Right lung (tissue), 5 donors: ENCODE results near the gene CUL4A. TPM values are rescaled to one million over a fixed set of nuclear protein-coding genes. Genes with fewer than 3 reads are reported as not detected.
A peak's percentile ranks its signal among the peaks of the same experiment; 100 is the strongest.
"Not testable (repeated sequence)": the region's sequence is repeated elsewhere in the genome, so short reads cannot be mapped to it uniquely, and the experiment has no call there.

Source experiments
- DNase-seq, 2 donors: peaks; one replicate each; pipeline ENCODE4 v3.0.0-alpha.2; 2013
- polyA plus RNA-seq, 5 donors: library from polyadenylated mRNA; unstranded; fragments of 120-200 nt; gene quantifications; one replicate each; pipeline versions ENCODE4 v1.2.1 to v1.2.3, GENCODE V29; 2013; ENCODE audit warnings: inconsistent platforms in 1 of 5, low replicate concordance in 1 of 5; ENCODE audit not compliant: insufficient read length in 5 of 5, insufficient read depth in 1 of 5

The CUL4A gene
- polyA plus RNA-seq, 5 donors = 72.9 to 92.7 (median 85.5) TPM

DNA sequence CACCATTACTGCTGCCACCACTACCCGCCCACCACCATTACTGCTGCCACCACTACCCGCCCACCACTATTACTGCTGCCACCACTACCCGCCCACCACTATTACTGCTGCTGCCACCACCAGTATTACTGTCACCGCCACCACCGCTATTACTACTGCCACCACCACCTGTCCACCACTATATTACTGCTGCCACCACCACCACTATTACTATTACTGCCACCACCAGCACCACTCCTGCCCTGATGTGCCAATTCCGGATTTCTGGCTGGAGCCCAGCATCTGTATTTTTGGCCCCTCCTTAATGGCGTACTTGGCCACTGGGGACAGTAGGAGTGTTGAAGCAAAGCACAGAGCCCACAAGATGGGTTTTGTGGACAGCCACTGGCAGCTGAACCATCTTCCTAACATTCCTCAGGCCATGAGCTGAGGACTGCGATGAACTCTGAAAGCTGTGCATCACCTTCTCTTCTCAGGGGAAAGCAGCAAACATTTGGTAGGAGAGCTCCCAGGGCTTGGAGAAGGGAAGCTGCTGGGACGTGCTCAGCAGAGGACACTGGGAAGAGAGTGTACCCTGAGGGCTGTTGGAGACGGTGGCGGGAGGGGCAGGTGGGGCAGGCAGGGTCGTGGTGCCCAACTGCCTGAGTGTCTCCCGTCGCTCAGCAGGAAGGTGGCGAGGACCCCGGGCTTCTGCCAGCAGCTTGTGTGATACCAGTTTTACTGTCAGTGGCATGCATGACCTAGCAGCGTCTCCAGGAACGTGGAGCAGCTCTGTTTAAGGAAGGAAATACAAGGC is 23.0 kb downstream of the CUL4A start:
- no peak for DNase-seq

DNA sequence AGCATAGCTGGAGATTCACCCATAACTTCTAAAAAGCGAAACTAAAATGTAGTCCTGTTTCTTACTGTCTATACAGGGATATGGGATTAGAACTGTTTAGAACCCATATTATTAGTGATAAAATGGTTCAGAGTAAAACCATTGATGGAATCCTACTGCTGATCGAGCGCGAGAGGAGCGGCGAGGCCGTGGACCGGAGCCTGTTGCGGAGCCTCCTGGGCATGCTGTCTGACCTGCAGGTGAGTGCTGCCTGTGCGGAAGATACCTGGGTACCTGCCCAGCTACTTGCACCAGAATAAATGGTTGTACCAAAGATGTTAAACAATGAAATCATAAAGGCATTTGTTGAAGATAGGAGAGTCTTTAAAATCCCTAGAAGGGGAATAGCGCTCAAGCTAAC is 23.7 kb downstream of the CUL4A start:
- no peak for DNase-seq

GRCh38 chr13:113238536-113238935 is 29.1 kb downstream of the CUL4A start:
- no peak for DNase-seq

GRCh38 chr13:113239357-113239756 is 29.9 kb downstream of the CUL4A start:
- DNase-seq = no peak

DNA sequence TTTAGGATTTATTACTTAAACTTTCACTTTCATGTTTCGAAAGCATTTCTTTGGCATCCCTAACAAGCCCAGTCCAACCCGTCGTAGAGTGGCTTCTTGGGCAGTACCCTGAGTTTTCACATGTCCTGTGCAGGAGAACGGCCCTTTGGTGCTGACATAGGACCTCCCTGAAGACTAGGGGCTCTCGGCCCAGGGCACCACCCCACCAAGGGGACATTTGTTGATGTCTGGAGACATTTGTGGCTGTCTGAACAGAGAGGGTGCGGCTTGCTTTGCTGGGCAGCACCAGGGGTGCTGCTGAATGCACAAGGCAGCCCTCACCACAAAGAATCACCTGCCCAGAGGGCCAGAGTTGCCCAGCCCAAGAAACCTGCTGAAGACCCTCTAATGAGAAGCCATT is 30.6 kb downstream of the CUL4A start:
- DNase-seq = no peak

- DNase-seq = not testable (repeated sequence)
Measured at GRCh38 chr13:113241623-113242022, 32.2 kb downstream of the CUL4A start.

- no peak for DNase-seq
Measured at GRCh38 chr13:113243847-113244246, 34.4 kb downstream of the CUL4A start.

DNA sequence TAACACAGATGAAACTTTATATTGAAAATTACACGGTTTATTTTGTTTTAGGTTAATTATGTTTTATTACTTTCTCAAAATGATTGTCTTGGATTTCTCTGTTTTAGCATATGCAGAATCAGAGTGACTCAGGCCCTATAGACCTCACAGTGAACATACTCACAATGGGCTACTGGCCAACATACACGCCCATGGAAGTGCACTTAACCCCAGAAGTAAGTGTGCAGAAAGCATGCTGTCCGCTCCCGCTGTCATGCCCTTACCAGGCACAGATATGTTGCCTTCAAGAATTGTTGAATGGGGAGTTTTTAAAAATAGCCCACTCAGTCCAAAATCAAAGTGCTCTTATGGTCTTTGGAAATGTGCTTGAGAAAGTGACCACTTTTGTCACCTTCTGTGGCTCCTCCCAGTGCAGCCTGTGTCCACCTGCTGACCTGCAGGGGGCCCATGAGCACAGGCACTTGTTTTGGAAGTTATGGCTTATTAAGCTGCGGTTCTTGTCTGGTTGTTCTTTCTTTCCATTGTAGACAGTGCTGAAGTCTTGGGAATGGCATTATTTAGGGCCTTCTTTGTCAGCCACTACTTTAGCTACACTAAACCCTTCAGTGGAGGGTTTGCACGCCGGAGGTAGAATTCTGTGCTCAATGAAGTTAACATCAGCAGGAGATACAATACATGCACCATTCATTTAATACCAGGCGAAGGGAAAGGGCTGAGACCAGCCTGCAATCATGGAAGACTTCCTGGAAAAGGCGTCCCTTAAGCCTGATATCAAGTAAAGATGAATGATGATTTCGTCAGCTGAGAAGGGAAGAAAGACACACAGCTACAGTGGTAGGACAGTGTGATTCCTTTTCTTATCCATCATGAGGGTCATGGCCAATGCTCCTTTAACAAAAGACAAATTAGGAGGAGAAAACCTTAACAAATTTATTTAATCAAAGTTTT is 36.7 kb downstream of the CUL4A start:
- DNase-seq = no peak

GRCh38 chr13:113252516-113253095 is 43.2 kb downstream of the CUL4A start:
- no peak for DNase-seq

DNA sequence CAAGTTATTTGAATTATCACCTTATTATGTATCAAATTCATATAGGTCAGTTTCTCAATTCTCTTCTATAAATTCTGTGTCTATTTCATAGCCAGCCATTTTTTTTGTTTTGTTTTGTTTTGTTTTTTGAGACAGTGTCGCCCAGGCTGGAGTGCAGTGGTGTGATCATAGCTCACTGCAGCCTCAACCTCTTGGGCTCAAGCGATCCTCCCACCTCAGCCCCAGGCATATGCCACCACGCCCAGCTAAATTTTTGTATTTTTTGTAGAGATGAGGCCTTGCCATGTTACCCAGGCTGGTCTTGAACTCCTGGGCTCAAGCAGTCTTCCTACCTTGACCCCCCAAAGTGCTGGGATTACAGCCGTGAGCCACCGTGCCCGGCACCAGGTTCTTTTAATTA is 48.5 kb downstream of the CUL4A start:
- not testable (repeated sequence) for DNase-seq

DNA sequence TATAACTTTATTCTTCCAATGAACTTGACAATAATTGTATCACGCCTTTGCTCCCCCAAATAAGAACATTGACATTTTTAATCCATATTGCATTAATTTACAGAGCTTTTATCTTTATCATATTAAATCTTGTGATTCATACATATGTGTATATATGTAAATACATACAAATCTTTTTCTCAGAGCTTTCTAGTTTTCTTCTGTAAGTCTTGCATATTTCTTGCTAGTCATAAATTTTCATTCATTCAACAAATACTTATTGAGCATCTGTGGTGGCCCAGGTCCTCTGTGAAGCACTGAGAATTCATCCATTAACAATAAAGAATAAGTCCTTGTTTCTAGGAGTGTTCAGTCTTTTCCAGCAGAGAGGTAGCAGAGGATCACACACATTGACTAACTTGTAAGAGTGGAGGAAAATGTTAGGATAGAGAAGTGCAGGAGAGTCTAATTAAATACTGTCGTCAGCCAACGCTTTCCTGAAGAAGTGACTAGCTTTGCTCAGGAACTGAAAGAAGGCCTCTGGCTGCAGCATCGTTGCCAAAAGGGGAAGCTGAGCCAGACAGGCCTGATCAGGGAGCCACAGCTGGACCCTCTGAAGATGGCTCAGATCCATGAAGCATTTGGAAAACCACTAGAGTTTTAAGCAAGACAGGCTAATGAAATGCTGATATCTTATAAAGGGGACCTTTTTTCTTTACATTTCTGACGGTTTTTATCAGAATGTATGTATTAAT is 49.1 kb downstream of the CUL4A start:
- no peak for DNase-seq

GRCh38 chr13:113260996-113261395 is 51.6 kb downstream of the CUL4A start:
- no peak for DNase-seq

- not testable (repeated sequence) for DNase-seq
Measured at GRCh38 chr13:113263016-113263415, 53.6 kb downstream of the CUL4A start.

DNA sequence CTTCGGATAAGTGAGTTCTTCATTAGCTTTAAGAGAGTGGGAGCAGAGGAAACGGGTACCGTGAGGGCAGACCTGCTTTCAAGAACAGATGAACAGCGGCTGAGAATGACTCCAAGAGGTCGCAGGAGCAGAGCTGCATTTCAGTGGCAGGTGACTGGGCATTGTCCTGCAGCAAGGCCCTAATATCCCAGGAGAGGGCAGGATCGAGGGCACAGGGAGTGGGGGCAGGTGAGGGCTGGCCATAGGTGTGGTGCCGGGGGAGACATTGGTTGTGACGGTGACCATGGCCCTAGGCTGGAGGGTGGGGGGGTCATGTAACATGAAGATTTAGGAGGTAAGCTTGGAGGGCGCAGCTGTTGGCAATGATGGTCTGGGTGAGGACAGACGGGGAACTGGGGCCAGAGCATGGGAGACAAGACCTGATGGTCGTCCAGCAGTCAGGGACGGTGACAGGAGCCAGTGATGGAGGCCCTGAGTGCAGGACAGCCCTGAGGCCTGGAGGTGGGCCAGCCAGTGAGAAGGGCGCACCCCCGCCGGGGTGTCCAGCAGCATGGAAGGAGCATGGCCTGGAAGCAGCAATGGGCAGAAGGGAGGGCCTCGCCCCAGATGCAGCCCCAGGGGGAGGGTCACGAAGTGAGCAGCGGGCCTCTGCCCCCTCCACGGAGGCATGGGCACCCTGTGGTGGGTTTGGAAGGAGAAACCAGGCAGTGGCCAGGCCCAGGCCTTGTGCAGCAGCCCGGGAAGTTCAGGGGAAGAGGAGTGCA is 58.4 kb downstream of the CUL4A start:
- no peak for DNase-seq

DNA sequence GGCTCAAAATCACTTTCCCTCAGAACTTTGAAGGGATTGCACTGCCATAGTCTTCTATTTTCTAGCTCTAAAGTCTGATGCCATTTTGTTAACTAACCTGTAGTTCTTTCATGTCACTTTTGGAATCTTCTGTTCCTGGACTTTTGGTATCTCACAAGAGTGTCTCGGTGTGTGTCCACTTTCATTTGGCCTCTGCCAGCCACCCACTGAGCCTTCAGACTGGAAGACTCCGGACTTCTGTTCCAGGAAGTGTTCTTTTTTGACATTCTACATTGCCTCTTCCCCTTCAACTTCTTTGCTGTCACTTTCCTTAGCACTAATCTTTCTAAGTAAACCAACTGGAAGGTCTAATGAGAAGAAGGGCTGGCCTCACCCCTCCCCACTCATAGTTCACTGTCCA is 62.6 kb downstream of the CUL4A start:
- DNase-seq = no peak

GRCh38 chr13:113272701-113273181 is 63.3 kb downstream of the CUL4A start:
- no peak for DNase-seq

GRCh38 chr13:113273321-113273720 is 63.9 kb downstream of the CUL4A start:
- DNase-seq = no peak

GRCh38 chr13:113273851-113274590 is 64.6 kb downstream of the CUL4A start:
- DNase-seq = no peak

DNA sequence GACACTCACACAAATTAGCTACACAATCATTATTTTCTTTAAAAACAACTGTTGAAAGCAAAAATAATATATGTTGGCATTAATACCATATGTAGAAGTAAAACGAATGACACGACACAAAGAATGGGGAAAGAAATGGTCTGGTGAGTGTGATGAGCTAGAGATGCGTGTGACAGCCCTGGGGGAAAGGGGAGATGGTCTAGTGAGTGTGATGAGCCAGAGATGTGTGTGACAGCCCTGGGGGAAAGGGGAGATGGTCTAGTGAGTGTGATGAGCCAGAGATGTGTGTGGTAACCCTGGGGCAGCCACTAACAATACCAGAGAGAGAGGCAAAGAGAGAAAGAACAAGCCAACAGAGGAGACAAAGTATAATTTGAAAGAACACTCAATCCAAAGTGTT is 65.3 kb downstream of the CUL4A start:
- DNase-seq = no peak

GRCh38 chr13:113275387-113275786 is 66.0 kb downstream of the CUL4A start:
- peak in 1 of 2 donors; percentile 19 for DNase-seq
